Kidney epithelial cell (primary cell): ENCODE data around the gene MATN3. TPM values are rescaled to one million over a fixed set of nuclear protein-coding genes. Genes with fewer than 3 reads are reported as not detected.

Experiments used
- DNase-seq: peaks from one replicate; pipeline ENCODE4 v3.0.0-alpha.2; 2010; ENCODE audit warnings: low read depth
- H3K27me3 ChIP-seq: 2 replicates; pipeline ENCODE4 v1.6.0; 2011; ENCODE audit warnings: low read length; ENCODE audit not compliant: control insufficient read depth, insufficient read depth
- H3K36me3 ChIP-seq: 2 replicates; pipeline ENCODE4 v1.5.1; 2011; ENCODE audit warnings: low read length; ENCODE audit not compliant: control insufficient read depth, insufficient read depth
- H3K4me3 ChIP-seq: 2 replicates; pipeline ENCODE4 v1.5.1; 2011; ENCODE audit warnings: low read depth, mild to moderate bottlenecking, control low read depth, low read length
- total RNA-seq: library from RNA; depleted of rRNA; stranded (reverse); fragments of >200 nt; gene quantifications from 2 replicates; pipeline ENCODE4 v1.2.3, GENCODE V29; 2015
- TF ChIP-seq, protein P1 (sequence below): IDR thresholded peaks from 2 replicates; pipeline ENCODE4 v1.5.1; 2011; ENCODE audit warnings: mild to moderate bottlenecking, moderate library complexity, low read length, control low read depth, inconsistent platforms; ENCODE audit not compliant: insufficient read depth, poor library complexity, severe bottlenecking

Gene MATN3
- total RNA-seq, 1 donor from 2014 or later, result 7.6 TPM

DNA sequence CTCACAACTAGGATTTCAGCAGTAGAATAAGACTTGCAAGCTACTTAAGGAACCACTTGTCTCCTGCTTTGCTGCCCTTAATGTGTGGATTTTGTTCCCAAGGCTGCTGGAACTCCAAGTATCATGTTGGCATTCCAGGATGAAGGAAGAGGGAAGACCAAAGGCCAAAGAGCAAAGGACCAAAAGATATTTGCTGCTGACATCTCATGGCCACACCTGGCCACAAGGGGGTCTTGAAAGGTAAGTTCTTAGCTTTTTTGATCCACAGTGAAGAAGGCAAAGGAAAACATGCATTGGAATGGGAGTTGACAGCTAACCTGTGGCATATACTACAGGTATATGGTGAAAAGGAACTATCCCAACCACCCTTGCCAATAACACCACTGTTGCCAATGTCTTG, 3.9 kb upstream of the MATN3 start:
- peaks cover 4% of the 10 kb centered on the region for H3K27me3 ChIP-seq
- DNase-seq, result no peak

DNA sequence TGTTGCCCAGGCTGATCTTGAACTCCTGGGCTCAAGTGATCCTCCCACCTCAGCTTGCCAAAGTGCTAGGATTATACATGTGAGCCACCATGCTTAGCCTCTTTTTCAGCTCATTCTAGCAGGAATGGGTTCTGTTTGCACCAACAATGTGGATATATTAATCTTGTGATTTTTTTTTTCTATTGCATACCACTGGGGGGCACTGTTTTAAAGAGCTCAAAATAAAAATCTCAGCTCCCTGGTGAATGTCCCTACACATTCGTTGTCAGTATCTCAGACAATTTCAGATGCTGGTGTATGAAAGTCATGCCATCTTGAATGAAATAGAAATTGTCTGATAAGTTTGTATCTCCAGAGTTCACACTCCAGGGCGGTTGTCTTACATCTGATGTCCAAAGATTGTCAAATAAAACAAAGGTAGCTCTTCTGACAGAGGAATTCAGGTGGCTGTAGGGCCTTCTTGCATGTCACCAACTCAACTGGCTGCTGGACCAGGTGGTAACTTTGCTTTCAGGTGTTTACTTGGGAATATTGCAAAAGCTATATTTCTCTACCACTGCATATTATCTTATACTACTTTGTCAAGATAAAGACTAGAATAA, 3.1 kb upstream of the MATN3 start:
- TF ChIP-seq, protein P1, sequence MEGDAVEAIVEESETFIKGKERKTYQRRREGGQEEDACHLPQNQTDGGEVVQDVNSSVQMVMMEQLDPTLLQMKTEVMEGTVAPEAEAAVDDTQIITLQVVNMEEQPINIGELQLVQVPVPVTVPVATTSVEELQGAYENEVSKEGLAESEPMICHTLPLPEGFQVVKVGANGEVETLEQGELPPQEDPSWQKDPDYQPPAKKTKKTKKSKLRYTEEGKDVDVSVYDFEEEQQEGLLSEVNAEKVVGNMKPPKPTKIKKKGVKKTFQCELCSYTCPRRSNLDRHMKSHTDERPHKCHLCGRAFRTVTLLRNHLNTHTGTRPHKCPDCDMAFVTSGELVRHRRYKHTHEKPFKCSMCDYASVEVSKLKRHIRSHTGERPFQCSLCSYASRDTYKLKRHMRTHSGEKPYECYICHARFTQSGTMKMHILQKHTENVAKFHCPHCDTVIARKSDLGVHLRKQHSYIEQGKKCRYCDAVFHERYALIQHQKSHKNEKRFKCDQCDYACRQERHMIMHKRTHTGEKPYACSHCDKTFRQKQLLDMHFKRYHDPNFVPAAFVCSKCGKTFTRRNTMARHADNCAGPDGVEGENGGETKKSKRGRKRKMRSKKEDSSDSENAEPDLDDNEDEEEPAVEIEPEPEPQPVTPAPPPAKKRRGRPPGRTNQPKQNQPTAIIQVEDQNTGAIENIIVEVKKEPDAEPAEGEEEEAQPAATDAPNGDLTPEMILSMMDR, result peak; percentile 52
- no peak overlapping the region for H3K4me3 ChIP-seq
- no peaks in the 10 kb centered on the region for H3K36me3 ChIP-seq
- peaks cover 4% of the 10 kb centered on the region for H3K27me3 ChIP-seq
- no peak for DNase-seq

More for the DNA sequence above, 3.9 kb upstream of the MATN3 start:
- Histone ChIP-seq H3K4me3 (no peak overlapping the region), H3K36me3 (no peaks in the 10 kb centered on the region)
- TF ChIP-seq, protein P1, result no peak

DNA sequence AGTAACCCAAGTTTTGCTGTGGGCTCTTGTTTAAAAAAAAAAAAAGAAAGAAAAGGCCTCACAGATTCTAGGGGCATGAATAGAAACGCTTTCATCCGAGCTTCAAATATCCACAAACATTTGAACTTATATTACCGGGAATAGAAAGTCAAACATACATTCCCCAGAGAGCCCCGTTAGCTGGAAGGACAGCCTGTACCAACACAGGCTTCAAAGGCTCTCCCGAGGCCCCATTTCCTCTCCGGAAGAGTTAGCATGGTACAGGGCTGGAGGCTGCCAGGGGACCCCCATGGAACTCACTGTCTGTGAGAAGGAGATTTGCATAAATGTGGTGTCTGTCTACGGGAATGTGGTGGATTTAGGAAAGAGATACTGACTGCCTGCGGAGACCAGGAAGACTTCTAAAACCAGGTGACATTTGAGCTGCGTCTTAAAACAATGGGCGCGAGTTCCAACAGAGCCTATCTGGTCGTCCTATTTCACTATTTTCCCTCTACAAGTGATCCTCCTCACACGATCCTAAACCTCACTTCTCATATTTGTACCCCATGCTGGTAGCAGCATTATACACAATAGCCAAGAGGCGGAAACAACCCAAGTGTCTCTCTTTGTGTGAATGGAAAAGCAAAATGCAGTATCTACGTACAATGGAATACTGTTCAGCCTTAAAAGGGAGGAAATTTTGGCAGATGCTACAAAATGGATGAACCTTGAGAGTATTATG, 820 bp upstream of the MATN3 start:
- Histone ChIP-seq H3K36me3 (no peaks in the 10 kb centered on the region), H3K4me3 (no peak overlapping the region), H3K27me3 (peaks cover 4% of the 10 kb centered on the region)
- TF ChIP-seq, protein P1, result no peak
- no peak for DNase-seq

DNA sequence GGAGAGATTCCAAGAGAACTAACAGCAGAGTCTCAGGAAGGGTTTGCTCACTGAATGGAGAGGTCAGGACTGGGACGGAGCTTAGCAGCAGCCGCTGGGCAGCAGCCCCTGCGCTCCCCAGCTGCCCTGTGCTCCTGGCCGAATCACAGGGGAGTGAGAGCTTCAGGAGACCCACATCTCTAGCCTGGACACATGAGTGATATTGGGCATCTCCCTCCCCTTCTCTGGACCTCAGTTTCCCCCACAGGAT, 511 bp downstream of the MATN3 start:
- H3K36me3 ChIP-seq, result no peaks in the 10 kb centered on the region
- no peak for DNase-seq
- H3K4me3 ChIP-seq, result peak overlapping the region; percentile 30
- H3K27me3 ChIP-seq, result peaks cover 4% of the 10 kb centered on the region
- TF ChIP-seq, protein P1, result no peak

DNA sequence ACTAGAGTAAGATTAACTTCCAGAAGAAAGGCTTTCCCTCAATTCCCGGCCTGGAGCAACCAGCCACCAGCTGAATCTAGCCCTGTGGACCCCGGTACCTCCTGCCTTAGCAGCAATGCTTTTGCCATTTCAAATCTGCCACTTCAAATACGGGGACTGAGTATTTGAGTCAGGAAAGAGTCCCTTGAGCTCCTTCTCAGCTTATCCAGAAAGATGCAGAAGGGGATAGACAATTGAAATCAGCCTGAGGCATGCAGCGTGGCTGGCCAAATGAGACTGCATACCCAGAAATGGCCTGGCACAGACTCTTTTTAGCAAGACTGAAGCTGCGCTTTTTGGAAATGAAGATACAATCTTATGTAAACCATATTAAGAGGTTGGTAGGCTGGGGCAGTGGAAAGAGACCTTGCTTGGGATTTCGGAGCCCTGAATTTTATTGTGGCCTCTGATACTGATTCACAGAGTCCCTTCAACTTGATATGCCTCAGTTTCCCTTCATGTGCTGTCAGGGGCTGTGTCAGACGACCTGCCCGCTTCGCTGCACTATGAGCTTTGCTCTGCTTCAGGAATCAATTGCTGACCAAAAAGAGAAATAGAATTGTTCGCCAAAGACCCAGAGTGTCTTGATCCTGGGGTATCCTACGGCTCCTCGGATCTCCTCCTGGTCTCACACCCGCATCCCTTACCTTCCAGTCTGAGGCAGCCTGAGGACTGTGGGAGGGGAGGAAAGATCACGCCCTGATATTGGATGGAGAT, 1.0 kb downstream of the MATN3 start:
- TF ChIP-seq, protein P1, result no peak
- H3K4me3 ChIP-seq, result peak overlapping the region; percentile 30

More for the DNA sequence above, 1.0 kb downstream of the MATN3 start:
- DNase-seq, result no peak
- Histone ChIP-seq H3K27me3 (peaks cover 4% of the 10 kb centered on the region), H3K36me3 (no peaks in the 10 kb centered on the region)
